NB4 (cell line): ENCODE data around the gene TLK1.

ENCODE experiments used
- CTCF ChIP-seq: IDR thresholded peaks from one replicate; pipeline ENCODE4 v1.5.1; 2012; ENCODE audit warnings: low read depth, low read length
- MAX ChIP-seq: IDR thresholded peaks from 2 replicates; pipeline ENCODE4 v1.6.1; 2011; ENCODE audit warnings: low read depth, low read length
- MYC ChIP-seq: IDR thresholded peaks from 2 replicates; pipeline ENCODE4 v1.6.1; 2011; ENCODE audit warnings: low read depth, low read length
- POLR2A ChIP-seq: IDR thresholded peaks from 2 replicates; pipeline ENCODE4 v1.6.1; 2011; ENCODE audit warnings: mild to moderate bottlenecking; ENCODE audit not compliant: insufficient read length; ENCODE audit errors: extremely low read depth

GRCh38 chr2:171087547-171087946 is 73.1 kb downstream of the TLK1 start:
- TF ChIP-seq POLR2A (no peak), CTCF (no peak), MAX (no peak), MYC (no peak)
